Astrocyte (in vitro differentiated cells and primary cell): ENCODE results near the gene MAPK10.

Source experiments
- EZH2 ChIP-seq: IDR thresholded peaks from 2 replicates; pipeline ENCODE4 v1.6.1; 2012; ENCODE audit warnings: mild to moderate bottlenecking, low read length, inconsistent platforms; ENCODE audit not compliant: insufficient read depth
- TF ChIP-seq, protein P1 (sequence below): IDR thresholded peaks from 2 replicates; pipeline ENCODE4 v1.5.1; 2011; ENCODE audit warnings: low read depth, mild to moderate bottlenecking, inconsistent platforms, low read length, moderate library complexity; ENCODE audit not compliant: insufficient read depth

DNA sequence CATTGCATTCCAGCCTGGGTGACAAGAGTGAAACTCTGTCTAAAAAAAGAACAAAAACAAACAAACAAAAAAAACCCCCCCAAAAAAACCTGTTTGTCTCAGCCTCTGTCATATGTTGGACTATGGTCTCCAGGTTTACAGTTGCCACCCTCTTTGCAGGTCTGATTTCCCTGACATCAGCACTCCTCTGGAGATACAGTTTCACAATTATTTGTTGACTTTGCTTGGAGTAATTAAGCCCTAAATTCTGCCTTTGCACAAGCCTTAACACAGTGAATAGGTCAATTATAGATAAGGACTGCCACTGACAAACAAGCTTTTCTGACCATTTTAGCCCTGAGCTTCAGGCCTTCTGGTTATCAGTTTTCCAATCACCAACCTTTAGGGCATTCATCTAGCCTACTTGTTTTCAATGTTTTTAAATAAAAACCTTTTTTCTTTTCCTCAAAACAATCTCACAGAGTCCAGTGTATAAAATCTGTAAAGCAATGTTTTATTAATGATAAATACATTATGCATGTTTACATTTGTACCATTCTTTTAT, 20.4 kb upstream of the MAPK10 start:
- TF ChIP-seq, protein P1, sequence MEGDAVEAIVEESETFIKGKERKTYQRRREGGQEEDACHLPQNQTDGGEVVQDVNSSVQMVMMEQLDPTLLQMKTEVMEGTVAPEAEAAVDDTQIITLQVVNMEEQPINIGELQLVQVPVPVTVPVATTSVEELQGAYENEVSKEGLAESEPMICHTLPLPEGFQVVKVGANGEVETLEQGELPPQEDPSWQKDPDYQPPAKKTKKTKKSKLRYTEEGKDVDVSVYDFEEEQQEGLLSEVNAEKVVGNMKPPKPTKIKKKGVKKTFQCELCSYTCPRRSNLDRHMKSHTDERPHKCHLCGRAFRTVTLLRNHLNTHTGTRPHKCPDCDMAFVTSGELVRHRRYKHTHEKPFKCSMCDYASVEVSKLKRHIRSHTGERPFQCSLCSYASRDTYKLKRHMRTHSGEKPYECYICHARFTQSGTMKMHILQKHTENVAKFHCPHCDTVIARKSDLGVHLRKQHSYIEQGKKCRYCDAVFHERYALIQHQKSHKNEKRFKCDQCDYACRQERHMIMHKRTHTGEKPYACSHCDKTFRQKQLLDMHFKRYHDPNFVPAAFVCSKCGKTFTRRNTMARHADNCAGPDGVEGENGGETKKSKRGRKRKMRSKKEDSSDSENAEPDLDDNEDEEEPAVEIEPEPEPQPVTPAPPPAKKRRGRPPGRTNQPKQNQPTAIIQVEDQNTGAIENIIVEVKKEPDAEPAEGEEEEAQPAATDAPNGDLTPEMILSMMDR, result no peak
- no peak for TF ChIP-seq EZH2
